MCF 10A (cell line): Measurements from ENCODE around the gene GALNT4. TPM values are rescaled to one million over a fixed set of nuclear protein-coding genes. Genes with fewer than 3 reads are reported as not detected.

Experiments used
- BruUV-seq: library from RNA; stranded (reverse); fragments of 400-500 nt; replicated peaks from 2 replicates; lab custom pipeline; 2021; lab: Mats Ljungman, UMichigan
- CTCF ChIA-PET: fragments of 300-600 bp; sonication (Branson Sonifier 250); formaldehyde crosslinking; extraction: SDS; loops from one replicate; lab custom pipeline; 2021; ENCODE audit warnings: antibody characterized with exemption, inconsistent platforms; lab: Yijun Ruan, JAX
- POLR2A ChIA-PET: fragments of 300-600, 350-650 bp; sonication (Branson Sonifier 250); formaldehyde crosslinking; extraction: SDS; loops from one replicate; lab custom pipeline; 2020; ENCODE audit warnings: antibody characterized with exemption, inconsistent platforms; lab: Yijun Ruan, JAX
- DNase-seq: peaks from one replicate; pipeline ENCODE4 v3.0.0-alpha.2; 2018; ENCODE audit not compliant: unreplicated experiment
- H3K27ac Mint-ChIP-seq: one replicate; pipeline ENCODE4 v1.8.0; 2022; ENCODE audit warnings: mild to moderate bottlenecking, low read depth, mixed read lengths; ENCODE audit not compliant: unreplicated experiment
- H3K27me3 Mint-ChIP-seq: one replicate; pipeline ENCODE4 v1.8.0; 2022; ENCODE audit warnings: mixed read lengths; ENCODE audit not compliant: insufficient read depth, unreplicated experiment
- H3K36me3 Mint-ChIP-seq: one replicate; pipeline ENCODE4 v1.8.0; 2022; ENCODE audit warnings: mild to moderate bottlenecking, moderate library complexity, mixed read lengths; ENCODE audit not compliant: insufficient read depth, unreplicated experiment
- H3K4me1 Mint-ChIP-seq: one replicate; pipeline ENCODE4 v1.8.0; 2022; ENCODE audit warnings: mixed read lengths; ENCODE audit not compliant: insufficient read depth, unreplicated experiment
- H3K4me3 Mint-ChIP-seq: one replicate; pipeline ENCODE4 v1.8.0; 2022; ENCODE audit warnings: mild to moderate bottlenecking, moderate library complexity, mixed read lengths; ENCODE audit not compliant: unreplicated experiment
- H3K9me3 Mint-ChIP-seq: one replicate; pipeline ENCODE4 v1.8.0; 2022; ENCODE audit warnings: mixed read lengths; ENCODE audit not compliant: unreplicated experiment
- intact Hi-C: fragments of 100-400 bp; cut with micrococcal nuclease; formaldehyde crosslinking; loops from 2 replicates; pipeline ENCODE4 v1.14.1; 2022
- total RNA-seq: library from RNA; stranded (reverse); gene quantifications from 2 replicates; pipeline ENCODE4 v1.2.3, GENCODE V29; 2022
- TF ChIP-seq, protein P1 (sequence below): fragments of 200-600 bp; IDR thresholded peaks from one replicate; pipeline ENCODE4 v1.8.0; 2022; ENCODE audit warnings: antibody characterized with exemption, mild to moderate bottlenecking; ENCODE audit not compliant: unreplicated experiment

The GALNT4 gene
- total RNA-seq, 1 experiment from 2014 or later = 2.8 TPM

DNA sequence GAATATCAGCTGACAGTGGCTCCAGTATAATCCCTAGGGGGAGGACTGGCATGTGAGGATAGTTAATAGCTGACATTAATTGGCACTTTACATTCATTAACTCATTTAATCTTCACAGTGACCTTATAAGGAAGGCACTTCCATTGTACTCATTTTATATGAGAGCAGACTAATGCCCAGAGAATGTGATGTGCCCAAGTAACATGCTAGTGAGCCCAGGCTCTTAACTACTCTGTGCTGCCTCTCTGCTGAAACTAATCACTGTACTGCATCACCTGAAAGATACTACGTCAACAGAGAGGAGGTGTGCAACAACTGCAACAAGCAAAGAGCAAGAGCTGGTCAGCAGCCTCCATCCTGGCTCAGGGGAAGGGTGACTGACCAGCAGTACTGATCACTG is 40.1 kb downstream of the GALNT4 start:
- H3K27ac Mint-ChIP-seq = no peak overlapping the region

DNA sequence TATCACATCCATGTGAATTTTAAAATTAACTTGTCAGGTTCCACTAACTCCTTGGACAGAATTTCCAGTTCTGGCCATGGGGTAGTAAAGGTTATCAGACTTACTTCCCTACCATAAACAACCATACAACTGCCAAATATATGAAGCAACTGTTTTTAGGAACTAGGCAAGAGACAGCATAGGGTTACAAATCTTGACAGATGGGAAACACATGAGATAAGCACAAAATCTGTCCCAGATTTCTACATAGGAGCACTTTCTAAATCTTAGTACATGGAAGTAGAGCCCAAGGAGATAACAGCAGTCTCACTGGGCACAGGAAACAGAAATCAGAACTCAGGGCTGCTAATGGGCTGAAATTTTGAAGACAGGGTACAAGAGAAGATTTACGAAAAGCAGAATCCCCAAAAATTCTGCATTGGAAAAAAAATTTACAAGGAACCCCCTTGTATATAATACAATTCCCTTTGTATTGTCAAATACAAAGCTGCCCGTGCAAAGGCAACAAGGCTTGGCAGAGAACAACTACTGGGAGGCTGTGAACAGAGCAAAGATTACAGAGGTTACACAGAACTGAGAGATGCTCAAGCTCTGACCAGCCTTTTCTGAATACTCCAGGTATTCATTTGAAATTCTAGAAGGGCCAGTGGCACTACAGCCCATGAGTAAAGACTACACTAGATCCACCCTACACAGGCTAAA is 43.2 kb downstream of the GALNT4 start:
- Mint-ChIP-seq H3K27ac (no peak overlapping the region), H3K36me3 (no peaks in the 10 kb centered on the region), H3K4me3 (no peak overlapping the region), H3K4me1 (no peaks in the 10 kb centered on the region), H3K9me3 (no peaks in the 10 kb centered on the region), H3K27me3 (no peaks in the 10 kb centered on the region)
- TF ChIP-seq, protein P1, sequence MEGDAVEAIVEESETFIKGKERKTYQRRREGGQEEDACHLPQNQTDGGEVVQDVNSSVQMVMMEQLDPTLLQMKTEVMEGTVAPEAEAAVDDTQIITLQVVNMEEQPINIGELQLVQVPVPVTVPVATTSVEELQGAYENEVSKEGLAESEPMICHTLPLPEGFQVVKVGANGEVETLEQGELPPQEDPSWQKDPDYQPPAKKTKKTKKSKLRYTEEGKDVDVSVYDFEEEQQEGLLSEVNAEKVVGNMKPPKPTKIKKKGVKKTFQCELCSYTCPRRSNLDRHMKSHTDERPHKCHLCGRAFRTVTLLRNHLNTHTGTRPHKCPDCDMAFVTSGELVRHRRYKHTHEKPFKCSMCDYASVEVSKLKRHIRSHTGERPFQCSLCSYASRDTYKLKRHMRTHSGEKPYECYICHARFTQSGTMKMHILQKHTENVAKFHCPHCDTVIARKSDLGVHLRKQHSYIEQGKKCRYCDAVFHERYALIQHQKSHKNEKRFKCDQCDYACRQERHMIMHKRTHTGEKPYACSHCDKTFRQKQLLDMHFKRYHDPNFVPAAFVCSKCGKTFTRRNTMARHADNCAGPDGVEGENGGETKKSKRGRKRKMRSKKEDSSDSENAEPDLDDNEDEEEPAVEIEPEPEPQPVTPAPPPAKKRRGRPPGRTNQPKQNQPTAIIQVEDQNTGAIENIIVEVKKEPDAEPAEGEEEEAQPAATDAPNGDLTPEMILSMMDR = no peak
- intact Hi-C loops = no loop called here
- ChIA-PET POLR2A (interaction anchor here (0.9 kb wide), 1 partner anchor 8 kb away, joined by 3 read pairs; no protein-coding TSS in a partner anchor), CTCF (interaction anchor here (0.6 to 1.3 kb wide), 4 partner anchors 11 to 462 kb away, joined by 3 to 5 read pairs (median 4); no protein-coding TSS in a partner anchor)
- DNase-seq = no peak
- BruUV-seq = no TSS peak

More for the DNA sequence above, 40.1 kb downstream of the GALNT4 start:
- TF ChIP-seq, protein P1 = no peak
- no peak overlapping the region for H3K4me3 Mint-ChIP-seq
- H3K9me3 Mint-ChIP-seq = no peaks in the 10 kb centered on the region
- peaks cover 6% of the 10 kb centered on the region for H3K36me3 Mint-ChIP-seq
- ChIA-PET CTCF (interaction anchor here (1.2 kb wide), 1 partner anchor 12 kb away, joined by 5 read pairs; no protein-coding TSS in a partner anchor), POLR2A (no interaction called here)
- H3K27me3 Mint-ChIP-seq = no peaks in the 10 kb centered on the region
- no peaks in the 10 kb centered on the region for H3K4me1 Mint-ChIP-seq
- BruUV-seq = no TSS peak
- DNase-seq = no peak
- intact Hi-C loops = no loop called here

DNA sequence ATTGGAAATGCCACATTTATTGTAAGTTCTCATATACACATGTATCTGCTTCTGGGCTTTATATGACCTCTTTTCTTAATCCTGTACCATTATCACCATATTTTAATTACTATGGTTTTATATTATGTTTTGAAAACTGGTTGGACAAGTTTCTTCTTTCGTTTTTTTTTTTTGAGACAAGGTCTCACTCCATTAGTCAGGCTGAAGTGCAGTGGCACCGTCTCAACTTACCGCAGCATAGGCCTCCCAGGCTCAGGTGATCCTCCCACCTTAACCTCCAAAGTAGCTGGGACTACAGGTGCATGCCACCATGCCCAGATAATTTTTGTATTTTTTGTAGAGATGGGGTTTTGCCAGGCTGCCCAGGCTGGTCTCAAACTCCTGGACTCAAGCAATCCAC is 44.6 kb downstream of the GALNT4 start:
- ChIA-PET POLR2A (interaction anchor here (0.6 to 1.5 kb wide), 2 partner anchors 9 to 1011 kb away, joined by 3 read pairs; no protein-coding TSS in a partner anchor), CTCF (interaction anchor here (0.6 to 0.7 kb wide), 3 partner anchors 19 to 989 kb away, joined by 3 to 4 read pairs (median 3); no protein-coding TSS in a partner anchor)
- Mint-ChIP-seq H3K27ac (no peak overlapping the region), H3K27me3 (no peaks in the 10 kb centered on the region), H3K9me3 (no peaks in the 10 kb centered on the region), H3K36me3 (no peaks in the 10 kb centered on the region), H3K4me1 (no peaks in the 10 kb centered on the region), H3K4me3 (no peak overlapping the region)
- no TSS peak for BruUV-seq
- no peak for DNase-seq
- TF ChIP-seq, protein P1 = no peak
- intact Hi-C loops = no loop called here

DNA sequence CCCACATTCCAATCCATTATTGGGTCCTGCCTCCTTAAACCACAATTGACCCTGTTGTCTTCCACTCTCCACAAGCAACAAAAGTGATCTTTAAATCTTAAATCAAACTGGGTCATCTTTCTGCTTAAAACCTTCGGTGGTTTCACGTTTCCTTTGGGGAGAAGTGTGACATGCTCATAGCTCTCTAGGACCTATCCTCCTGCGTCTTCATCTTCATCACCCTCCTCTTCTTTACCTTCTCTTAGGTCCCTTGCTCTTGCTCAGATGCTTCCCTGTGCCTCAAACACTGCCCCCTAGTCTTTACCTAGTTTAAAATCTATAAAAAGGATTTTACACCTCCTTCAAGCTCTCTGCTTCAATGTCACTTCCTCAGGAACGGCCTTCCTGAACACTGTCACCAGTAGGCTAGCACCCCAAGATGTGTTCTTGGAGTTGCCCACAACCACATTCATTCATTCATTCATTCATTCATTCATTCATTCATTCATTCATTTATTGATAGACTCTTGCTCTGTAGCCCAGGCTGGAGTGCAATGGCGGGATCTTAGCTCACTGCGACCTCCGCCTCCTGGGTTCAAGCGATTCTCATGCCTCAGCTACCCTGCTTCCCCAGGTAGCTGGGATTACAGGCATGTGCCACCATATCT is 46.8 kb downstream of the GALNT4 start:
- DNase-seq = no peak
- ChIA-PET CTCF (interaction anchor here (0.6 to 1.6 kb wide), 3 partner anchors 8 to 300 kb away, joined by 3 to 6 read pairs (median 3); no protein-coding TSS in a partner anchor), POLR2A (no interaction called here)
- intact Hi-C loops = no loop called here
- TF ChIP-seq, protein P1 = no peak
- Mint-ChIP-seq H3K36me3 (no peaks in the 10 kb centered on the region), H3K9me3 (no peaks in the 10 kb centered on the region), H3K4me3 (no peak overlapping the region), H3K27ac (no peak overlapping the region), H3K4me1 (peaks cover under 1% of the 10 kb centered on the region), H3K27me3 (no peaks in the 10 kb centered on the region)
- BruUV-seq = no TSS peak
